Measurements from ENCODE around the gene VKORC1L1. TPM values are rescaled to one million over a fixed set of nuclear protein-coding genes. Genes with fewer than 3 reads are reported as not detected.
"Not testable (repeated sequence)": the region's sequence is repeated elsewhere in the genome, so short reads cannot be mapped to it uniquely, and the experiment has no call there.

VKORC1L1 gene
- total RNA-seq, 1 experiment from 2014 or later = 15.0 TPM

DNA sequence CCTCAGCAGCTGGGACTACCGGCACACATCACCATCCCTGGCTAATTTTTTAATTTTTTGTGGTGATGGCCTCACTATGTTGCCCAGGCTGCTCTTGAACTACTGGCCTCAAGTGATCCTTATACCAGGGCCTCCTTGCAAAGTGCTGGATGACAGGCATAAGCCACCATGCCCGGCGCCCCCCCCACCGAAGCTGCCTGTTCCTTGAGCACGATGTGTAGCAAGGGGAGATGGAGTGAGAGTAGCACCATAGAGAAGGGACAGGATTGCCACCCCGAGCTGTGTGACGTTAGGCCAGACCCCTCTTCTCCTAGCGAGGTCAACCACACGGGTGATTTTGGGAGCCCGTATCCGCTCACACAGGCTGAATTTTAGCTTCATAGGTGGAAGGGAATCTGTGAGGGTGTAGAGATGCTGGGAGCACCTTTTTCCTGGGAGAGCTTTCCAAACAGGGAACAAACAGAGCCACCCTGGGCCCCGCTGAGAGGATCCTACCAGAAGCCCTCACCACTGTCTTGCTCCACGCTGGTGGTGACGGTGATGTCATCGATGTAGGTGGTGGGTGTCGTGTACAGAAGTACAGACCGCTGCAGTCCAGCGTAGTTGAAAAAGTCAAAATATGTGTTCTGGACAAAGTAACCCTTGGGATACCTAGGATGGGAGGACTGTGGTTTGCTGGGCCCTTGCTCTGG, 106.2 kb downstream of the VKORC1L1 start:
- DNase-seq (ENCODE audit: low read depth) = no peak

DNA sequence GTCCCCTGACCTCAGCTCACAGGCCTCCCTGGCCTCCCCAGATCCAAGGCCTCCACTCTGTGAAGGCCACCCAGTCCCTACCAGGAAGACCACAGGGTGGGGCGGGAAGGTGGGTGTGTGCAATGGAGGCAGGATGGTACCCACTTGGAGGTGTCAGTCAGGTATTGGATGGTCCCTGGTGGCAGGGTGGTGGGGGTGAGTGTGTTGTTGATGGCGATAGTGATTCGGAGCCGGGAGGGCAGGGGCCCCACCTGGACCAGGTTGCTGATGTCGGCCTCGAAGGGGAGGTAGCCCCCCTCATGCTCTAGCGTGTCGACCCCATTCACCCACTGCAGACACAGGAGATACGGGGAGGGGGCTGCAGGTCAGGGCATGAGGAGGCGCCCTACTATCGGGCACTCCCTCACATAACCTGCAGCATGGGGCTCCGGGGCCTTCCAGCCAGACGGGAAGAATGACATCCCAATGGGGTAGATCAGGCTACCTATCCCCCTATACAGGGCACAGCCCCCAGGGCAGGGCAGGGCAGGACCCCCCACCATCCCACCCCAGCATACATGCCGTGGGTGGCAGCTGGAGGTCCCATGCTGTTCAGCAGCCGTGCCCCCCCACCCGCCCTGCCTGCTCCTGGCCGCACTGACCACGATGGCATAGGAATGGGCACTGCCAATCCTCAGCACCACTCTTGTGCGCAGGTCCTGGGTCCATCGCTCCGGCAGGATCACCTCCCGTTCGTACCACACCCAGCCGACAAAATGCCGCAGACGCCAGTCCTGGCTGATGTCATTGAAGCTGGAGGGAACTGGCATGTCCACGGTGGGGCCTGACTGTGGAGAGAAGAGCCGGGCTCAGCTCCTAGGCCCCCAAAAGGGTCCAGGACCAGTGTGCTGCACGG, 107.0 kb downstream of the VKORC1L1 start:
- no peak for DNase-seq (ENCODE audit: low read depth)

- DNase-seq (ENCODE audit: low read depth) = peak; percentile 43
Measured at GRCh38 chr7:65980478-65981250, 107.8 kb downstream of the VKORC1L1 start.

- peak; percentile 86 for DNase-seq (ENCODE audit: low read depth)
Measured at GRCh38 chr7:65981965-65982792, 109.3 kb downstream of the VKORC1L1 start, which contains the start of gene GUSB. Gene GUSB (minus strand): TSS chr7:65982213. CDS start chr7:65982183, 30 bp downstream.

- DNase-seq (ENCODE audit: low read depth) = peak; percentile 13
Measured at GRCh38 chr7:65983965-65984658, 111.2 kb downstream of the VKORC1L1 start.

DNA sequence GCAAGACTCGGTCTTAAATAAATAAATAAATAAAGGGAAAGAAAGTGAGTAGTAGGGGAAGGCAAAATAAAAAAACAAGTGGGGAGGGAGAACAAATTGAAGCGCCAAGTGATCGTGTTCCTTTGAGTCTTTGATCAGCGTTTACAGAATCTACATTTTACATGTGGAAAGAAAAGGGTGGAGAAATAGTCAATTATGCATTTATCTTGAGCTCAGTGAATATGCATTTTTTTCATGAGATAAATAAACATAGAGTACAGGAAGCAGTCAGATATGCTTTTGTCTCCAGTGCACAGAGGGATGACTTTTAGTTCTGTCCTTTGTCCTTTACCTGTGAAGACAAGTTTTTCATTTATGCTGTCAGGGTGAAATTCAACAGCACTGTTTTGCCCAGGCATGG, 115.2 kb downstream of the VKORC1L1 start:
- DNase-seq (ENCODE audit: low read depth) = no peak

- not testable (repeated sequence) for DNase-seq (ENCODE audit: low read depth)
Measured at GRCh38 chr7:65988503-65988902, 115.6 kb downstream of the VKORC1L1 start.

DNA sequence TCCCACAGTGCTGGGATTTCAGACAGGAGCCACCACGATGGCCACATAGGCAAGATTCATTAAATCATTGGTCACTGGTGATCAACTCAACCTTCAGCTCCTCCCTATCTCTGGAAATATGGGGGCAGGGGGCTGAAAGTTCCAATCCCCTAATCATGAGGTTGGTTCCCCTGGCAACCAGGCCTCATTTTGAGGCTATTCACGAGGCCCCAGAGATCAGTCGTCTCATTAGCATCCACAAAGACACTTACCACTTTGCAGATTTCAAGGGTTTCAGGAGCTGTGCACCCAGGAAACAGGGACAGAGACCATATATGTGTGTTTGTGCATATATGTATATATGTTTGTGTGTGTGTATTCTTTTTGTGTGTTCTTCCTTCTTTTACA, 116.8 kb downstream of the VKORC1L1 start:
- DNase-seq (ENCODE audit: low read depth) = no peak

- not testable (repeated sequence) for DNase-seq (ENCODE audit: low read depth)
Measured at GRCh38 chr7:65991829-65992228, 119.0 kb downstream of the VKORC1L1 start.

DNA sequence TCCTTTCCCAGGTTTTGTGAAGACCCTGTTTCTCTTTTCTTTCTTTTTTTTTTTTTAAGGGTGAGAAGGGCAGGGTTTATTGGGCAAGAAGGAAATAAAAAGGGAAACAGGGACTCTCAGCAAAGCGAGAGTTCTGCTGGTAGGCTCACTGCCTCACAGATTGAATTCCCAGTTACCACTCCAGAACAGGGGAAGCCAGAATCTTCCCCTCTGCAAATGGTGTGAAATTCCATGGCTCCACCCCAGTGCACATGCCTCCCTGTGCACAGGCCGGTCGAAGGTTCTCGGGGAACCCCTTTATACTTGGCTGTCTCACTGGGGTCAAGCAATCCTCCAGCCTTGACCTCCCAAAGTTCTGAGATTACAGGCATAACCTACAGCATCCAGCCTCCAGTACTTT, 119.7 kb downstream of the VKORC1L1 start:
- DNase-seq (ENCODE audit: low read depth) = no peak

DNA sequence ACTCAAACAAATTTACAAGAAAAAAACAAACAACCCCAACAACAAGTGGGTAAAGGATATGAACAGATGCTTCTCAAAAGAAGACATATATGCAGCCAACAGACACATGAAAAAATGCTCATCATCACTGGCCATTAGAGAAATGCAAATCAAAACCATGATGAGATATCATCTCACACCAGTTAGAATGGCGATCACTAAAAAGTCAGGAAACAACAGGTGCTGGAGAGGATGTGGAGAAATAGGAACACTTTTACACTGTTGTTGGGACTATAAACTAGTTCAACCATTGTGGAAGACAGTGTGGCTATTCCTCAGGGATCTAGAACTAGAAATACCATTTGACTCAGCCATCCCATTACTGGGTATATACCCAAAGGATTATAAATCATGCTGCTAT, 122.1 kb downstream of the VKORC1L1 start:
- DNase-seq (ENCODE audit: low read depth) = not testable (repeated sequence)

GRCh38 chr7:66000823-66001417, 128.0 kb downstream of the VKORC1L1 start:
- not testable (repeated sequence) for DNase-seq (ENCODE audit: low read depth)

GRCh38 chr7:66005115-66005671, 132.3 kb downstream of the VKORC1L1 start:
- not testable (repeated sequence) for DNase-seq (ENCODE audit: low read depth)

DNA sequence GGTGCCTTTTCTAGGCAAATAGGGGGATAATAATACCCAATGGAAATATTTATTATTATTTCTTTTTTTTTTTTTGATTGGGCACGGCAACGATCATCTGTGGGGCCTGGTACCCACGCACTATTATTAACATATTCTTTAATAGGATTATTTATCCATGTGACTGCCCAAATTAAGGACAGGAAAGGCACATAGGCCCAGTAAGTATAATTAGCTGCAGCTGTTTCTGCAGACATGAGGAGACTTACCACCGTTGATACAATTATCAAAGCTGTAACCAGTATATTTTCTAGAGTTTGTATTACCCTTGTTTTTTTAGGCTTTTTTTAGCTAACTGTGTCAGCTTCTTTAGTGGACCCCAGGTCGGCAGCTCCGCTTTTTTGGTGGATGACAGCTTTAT, 134.4 kb downstream of the VKORC1L1 start:
- no peak for DNase-seq (ENCODE audit: low read depth)

Other genes with a start within 250 kb of the VKORC1L1 start
- 30.3 and 36.6 TPM in 2 replicates for gene GUSB, start 109.1 kb downstream of the VKORC1L1 start, total RNA-seq (2014; rRNA removed; shearing (Covaris generic))
- gene ASL, start 202.7 kb downstream of the VKORC1L1 start, total RNA-seq (2014; rRNA removed; shearing (Covaris generic)) = 47.1 and 66.8 TPM in 2 replicates
- gene CRCP, start 241.8 kb downstream of the VKORC1L1 start, total RNA-seq (2014; rRNA removed; shearing (Covaris generic)) = 27.0 and 31.5 TPM in 2 replicates

Data from RPMI7951 (cell line).